Fibroblast of peridontal ligament (primary cell): Measurements from ENCODE around the gene RBM19.
"Not testable (repeated sequence)": the region's sequence is repeated elsewhere in the genome, so short reads cannot be mapped to it uniquely, and the experiment has no call there.

ENCODE experiments used
- DNase-seq: peaks from one replicate; pipeline ENCODE4 v3.0.0-alpha.2; 2010; ENCODE audit errors: extremely low read depth

RBM19 gene

GRCh38 chr12:113833422-113833821 lies 132.7 kb downstream of the RBM19 start:
- DNase-seq: no peak

GRCh38 chr12:113831476-113831875 lies 134.6 kb downstream of the RBM19 start:
- peak; percentile 16 for DNase-seq

GRCh38 chr12:113831016-113831415 lies 135.1 kb downstream of the RBM19 start:
- DNase-seq: peak; percentile 90

GRCh38 chr12:113829212-113829611 lies 136.9 kb downstream of the RBM19 start:
- DNase-seq: no peak

GRCh38 chr12:113827539-113828114 lies 138.5 kb downstream of the RBM19 start:
- DNase-seq: no peak

- no peak for DNase-seq
Measured at GRCh38 chr12:113826805-113827538, 139.2 kb downstream of the RBM19 start.

- no peak for DNase-seq
Measured at GRCh38 chr12:113825705-113826104, 140.4 kb downstream of the RBM19 start.

GRCh38 chr12:113823816-113824215 lies 142.3 kb downstream of the RBM19 start:
- no peak for DNase-seq

- no peak for DNase-seq
Measured at GRCh38 chr12:113823016-113823415, 143.1 kb downstream of the RBM19 start.

GRCh38 chr12:113820842-113821241 lies 145.3 kb downstream of the RBM19 start:
- no peak for DNase-seq

- DNase-seq: no peak
Measured at GRCh38 chr12:113820309-113820708, 145.8 kb downstream of the RBM19 start.

- no peak for DNase-seq
Measured at GRCh38 chr12:113819495-113819894, 146.6 kb downstream of the RBM19 start.

- no peak for DNase-seq
Measured at GRCh38 chr12:113818833-113819232, 147.3 kb downstream of the RBM19 start.

- DNase-seq: no peak
Measured at GRCh38 chr12:113818283-113818682, 147.8 kb downstream of the RBM19 start.

GRCh38 chr12:113816866-113817265 lies 149.3 kb downstream of the RBM19 start:
- DNase-seq: no peak

GRCh38 chr12:113815031-113815430 lies 151.1 kb downstream of the RBM19 start:
- DNase-seq: no peak

- no peak for DNase-seq
Measured at GRCh38 chr12:113813229-113813541, 152.9 kb downstream of the RBM19 start.

GRCh38 chr12:113812411-113813228 lies 153.5 kb downstream of the RBM19 start:
- DNase-seq: no peak

GRCh38 chr12:113809462-113810220 lies 156.5 kb downstream of the RBM19 start:
- not testable (repeated sequence) for DNase-seq

- no peak for DNase-seq
Measured at GRCh38 chr12:113808095-113808951, 157.8 kb downstream of the RBM19 start.

GRCh38 chr12:113805673-113806072 lies 160.5 kb downstream of the RBM19 start:
- DNase-seq: no peak
